Measurements from ENCODE around the gene PMFBP1.

DNA sequence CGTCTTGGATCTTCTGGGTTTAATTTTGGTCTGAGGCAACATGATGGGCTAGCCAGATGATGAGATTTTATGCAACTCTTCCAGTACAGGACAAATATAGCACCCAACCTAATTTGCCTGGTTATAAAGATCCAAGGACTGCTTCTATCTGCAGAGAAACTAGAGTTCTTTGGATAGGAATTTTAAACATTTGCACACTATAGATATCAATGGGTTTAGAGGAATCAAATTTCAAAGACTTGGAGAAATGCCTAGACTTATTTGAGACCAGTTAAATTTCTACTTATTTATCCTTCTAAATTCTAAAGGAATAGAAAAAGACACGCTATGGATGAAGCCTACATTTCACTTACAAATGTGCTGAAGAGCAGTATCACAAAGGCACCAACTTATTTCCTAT is 12.6 kb downstream of the PMFBP1 start:
- TF ChIP-seq ZNF274 (IDR thresholded peaks at IDR 0.05; ENCODE audit: low read depth, low read length) (no peak), YY1 (IDR thresholded peaks at IDR 0.05; ENCODE audit: insufficient read depth, insufficient read length) (no peak), SUZ12 (IDR thresholded peaks at IDR 0.05; ENCODE audit: extremely low read depth, insufficient read depth, insufficient read length) (no peak)

Data from NT2/D1 (cell line).